HepG2 (cell line): ENCODE measurements around the gene QSOX2.

ENCODE experiments used
- CBX5 ChIP-seq: sonication (generic); formaldehyde crosslinking; IDR thresholded peaks from 2 replicates; pipeline ENCODE4 v1.4.0; 2020; ENCODE audit warnings: missing genetic modification reagents, borderline replicate concordance
- EZH2 ChIP-seq: conservative IDR thresholded peaks from 2 replicates; pipeline ENCODE4 v1.6.1; 2012; ENCODE audit warnings: mild to moderate bottlenecking, low read depth, low read length, moderate library complexity
- NFIB ChIP-seq: sonication (generic); formaldehyde crosslinking; IDR thresholded peaks from 2 replicates; pipeline ENCODE4 v1.9.0; 2021; ENCODE audit warnings: missing genetic modification reagents, mild to moderate bottlenecking, borderline replicate concordance
- SETDB1 ChIP-seq: sonication (generic); formaldehyde crosslinking; IDR thresholded peaks from 2 replicates; pipeline ENCODE4 v1.5.1; 2020; ENCODE audit warnings: missing genetic modification reagents, mild to moderate bottlenecking, borderline replicate concordance
- ZNF30 ChIP-seq: sonication (generic); formaldehyde crosslinking; IDR thresholded peaks from 2 replicates; pipeline ENCODE4 v1.5.0; 2020; ENCODE audit warnings: mild to moderate bottlenecking, missing genetic modification reagents
- ZNF616 ChIP-seq: sonication (generic); formaldehyde crosslinking; IDR thresholded peaks from 2 replicates; pipeline ENCODE4 v1.5.0; 2020; ENCODE audit warnings: low read depth, mild to moderate bottlenecking, missing genetic modification reagents
- TF ChIP-seq, protein P1 (sequence below): sonication (generic); formaldehyde crosslinking; IDR thresholded peaks from 2 replicates; pipeline ENCODE4 v1.5.0; 2020; ENCODE audit warnings: mild to moderate bottlenecking, missing genetic modification reagents, moderate library complexity

DNA sequence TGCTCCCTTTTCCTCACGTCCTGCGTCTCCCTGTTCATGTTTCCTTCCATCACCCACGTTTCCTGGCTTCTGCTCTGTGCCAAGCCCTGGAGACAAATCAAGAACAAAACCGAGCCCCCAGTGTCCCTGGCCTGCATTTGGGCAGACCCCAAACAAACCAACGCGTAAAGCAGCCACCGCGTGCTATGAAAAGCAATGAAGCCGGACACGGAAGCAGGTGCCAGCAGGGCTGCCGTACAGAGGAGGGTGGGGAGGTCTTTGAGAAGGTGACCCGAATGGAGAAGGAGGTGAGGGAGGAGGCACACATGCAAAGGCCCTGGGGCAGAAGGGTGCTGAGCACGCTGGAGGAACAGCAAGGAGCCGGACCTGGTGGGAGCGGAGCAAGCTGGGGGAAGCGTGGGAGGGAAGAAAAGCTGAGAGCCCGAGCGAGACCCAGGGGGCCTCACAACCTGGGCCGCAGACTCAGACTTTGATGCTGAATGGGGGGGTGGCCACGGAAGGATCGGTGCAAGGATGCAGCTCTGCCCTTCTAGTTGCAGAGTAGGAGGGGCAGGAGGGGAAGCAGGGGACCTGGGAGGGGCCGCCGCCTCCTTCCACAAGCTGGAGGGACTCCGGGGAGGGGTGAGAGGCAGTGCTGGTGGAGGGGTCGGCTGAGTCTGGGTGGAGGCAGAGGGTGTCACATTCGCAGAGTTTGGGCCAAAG lies 1.4 kb upstream of the QSOX2 start:
- no peak for TF ChIP-seq ZNF616
- no peak for TF ChIP-seq NFIB (CRISPR knock-in tag)
- TF ChIP-seq, protein P1, sequence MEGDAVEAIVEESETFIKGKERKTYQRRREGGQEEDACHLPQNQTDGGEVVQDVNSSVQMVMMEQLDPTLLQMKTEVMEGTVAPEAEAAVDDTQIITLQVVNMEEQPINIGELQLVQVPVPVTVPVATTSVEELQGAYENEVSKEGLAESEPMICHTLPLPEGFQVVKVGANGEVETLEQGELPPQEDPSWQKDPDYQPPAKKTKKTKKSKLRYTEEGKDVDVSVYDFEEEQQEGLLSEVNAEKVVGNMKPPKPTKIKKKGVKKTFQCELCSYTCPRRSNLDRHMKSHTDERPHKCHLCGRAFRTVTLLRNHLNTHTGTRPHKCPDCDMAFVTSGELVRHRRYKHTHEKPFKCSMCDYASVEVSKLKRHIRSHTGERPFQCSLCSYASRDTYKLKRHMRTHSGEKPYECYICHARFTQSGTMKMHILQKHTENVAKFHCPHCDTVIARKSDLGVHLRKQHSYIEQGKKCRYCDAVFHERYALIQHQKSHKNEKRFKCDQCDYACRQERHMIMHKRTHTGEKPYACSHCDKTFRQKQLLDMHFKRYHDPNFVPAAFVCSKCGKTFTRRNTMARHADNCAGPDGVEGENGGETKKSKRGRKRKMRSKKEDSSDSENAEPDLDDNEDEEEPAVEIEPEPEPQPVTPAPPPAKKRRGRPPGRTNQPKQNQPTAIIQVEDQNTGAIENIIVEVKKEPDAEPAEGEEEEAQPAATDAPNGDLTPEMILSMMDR (CRISPR knock-in tag), result no peak
- TF ChIP-seq SETDB1 (CRISPR knock-in tag), result no peak
- no peak for TF ChIP-seq ZNF30 (CRISPR knock-in tag)
- no peak for TF ChIP-seq EZH2
- no peak for TF ChIP-seq CBX5 (CRISPR knock-in tag)
